GM19438 (cell line): ENCODE data around the gene MAGEA8.
A peak's percentile ranks its signal among the peaks of the same experiment; 100 is the strongest.
"Not testable (repeated sequence)": the region's sequence is repeated elsewhere in the genome, so short reads cannot be mapped to it uniquely, and the experiment has no call there.

Source experiments
- ATAC-seq: cut with Tn5 transposase; IDR thresholded peaks from one replicate; pipeline ENCODE4 v1.9.1; 2021; ENCODE audit warnings: low read depth; ENCODE audit not compliant: unreplicated experiment

MAGEA8 gene, protein sequence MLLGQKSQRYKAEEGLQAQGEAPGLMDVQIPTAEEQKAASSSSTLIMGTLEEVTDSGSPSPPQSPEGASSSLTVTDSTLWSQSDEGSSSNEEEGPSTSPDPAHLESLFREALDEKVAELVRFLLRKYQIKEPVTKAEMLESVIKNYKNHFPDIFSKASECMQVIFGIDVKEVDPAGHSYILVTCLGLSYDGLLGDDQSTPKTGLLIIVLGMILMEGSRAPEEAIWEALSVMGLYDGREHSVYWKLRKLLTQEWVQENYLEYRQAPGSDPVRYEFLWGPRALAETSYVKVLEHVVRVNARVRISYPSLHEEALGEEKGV

DNA sequence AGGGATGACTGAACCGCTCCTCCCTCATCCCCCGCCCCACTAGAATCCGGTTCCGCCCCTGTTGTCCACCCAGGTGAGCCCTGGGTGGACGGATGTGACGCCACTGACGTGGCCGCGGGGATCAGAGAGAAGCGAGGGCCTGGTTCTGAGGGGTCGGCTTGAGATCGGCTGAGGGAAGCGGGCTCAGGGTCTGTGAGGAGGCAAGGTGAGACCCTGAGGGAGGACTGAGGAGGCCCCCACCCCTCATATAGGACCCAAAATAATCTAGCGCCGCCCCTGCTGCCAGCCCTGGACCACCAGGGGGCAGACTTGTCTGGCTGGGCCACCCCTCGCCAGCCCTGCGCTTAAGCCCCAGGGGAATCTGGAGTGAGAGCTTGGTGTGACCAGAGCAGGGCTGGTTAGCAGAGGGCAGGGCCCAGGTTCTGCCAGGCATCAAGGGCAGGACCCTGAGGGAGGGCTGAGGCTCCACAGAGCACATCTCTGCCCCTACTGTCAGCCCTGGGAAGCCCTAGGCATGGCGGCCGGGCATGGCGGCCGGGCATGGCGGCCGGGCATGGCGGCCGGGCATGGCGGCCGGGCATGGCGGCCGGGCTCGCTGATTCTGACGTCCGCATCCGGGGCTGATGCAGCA is at the start of gene MAGEA8:
MAGEA8 (plus strand) TSS at position 103 of the 631 bp plus-strand sequence. CDS start 3,090 bp downstream, outside the sequence.
- no peak for ATAC-seq

DNA sequence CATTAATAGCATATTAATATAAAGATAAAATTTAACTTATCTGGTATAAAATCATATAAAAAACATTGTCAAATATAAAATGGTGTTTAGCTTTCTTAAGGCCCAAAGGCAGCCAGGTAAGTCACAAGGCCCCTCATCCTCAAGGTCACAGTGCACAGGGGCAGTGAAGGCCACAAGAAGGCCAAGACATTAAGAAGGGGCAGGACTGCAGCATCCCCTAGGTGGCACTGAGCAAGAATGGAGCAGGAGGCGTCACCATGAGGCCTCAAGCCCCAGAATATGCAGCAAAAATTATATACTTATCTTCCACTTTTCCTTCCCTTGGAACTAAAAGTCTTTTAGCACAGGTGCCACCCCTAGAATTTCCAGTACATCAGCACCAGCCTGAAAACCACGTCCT is 49.5 kb upstream of the MAGEA8 start:
- no peak for ATAC-seq

DNA sequence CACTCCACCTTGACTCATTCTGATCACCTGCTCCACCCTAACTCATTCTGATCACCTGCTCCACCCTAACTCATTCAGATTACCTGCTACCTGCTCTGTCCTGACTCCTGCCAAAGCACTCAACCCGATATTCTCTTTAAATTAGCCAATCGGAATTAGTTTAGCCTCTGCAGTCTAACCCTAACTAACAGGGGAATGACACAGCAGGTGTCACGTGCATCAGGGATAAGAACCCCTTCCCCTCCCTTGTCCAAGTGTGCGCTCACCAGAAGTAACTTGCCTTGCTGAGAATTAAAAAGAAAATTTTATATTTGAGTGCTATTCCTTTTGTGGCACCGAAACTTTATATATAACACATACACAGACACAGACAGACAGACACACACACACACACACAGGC is 44.3 kb upstream of the MAGEA8 start:
- ATAC-seq, result not testable (repeated sequence)

DNA sequence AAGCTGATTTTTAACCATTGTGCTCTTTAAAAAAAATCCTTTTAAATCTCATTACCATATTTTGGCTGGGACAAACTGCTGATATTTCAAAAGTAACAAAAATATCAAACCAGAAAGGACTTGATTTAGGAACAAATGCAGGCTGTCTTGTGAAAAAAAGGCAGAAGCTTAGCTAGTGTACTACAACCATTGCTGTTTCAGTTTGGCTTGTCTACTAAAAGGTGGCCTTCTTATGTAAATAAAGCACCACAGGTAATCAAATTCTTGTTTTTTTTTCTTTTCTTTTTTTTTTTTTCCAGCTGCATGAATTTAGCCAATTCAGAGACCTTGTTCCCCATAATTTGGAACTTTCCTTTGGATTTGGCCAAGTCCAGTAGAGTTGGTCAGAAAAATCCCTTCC is 43.8 kb upstream of the MAGEA8 start:
- ATAC-seq, result no peak

GRCh38 chrX:149837639-149838038 is 43.3 kb upstream of the MAGEA8 start:
- no peak for ATAC-seq

DNA sequence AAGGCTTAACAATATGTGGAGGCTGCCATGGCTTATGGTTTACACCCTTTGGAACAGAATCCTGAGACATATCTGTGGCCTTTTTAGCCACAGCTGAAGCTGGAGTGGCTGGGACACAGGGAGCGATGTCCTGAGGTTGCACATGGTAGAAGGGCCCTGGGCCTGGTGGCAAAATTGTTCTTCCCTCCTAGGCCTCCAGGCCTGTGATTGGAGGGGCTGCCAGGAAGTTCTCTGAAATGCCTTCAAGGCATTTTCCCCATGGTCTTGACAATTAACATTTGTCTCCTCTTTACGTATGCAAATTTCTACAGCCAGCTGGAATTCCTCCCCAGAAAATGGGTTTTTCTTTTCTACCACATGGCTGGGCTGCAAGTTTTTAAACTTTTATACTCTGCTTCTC is 39.1 kb upstream of the MAGEA8 start:
- no peak for ATAC-seq

DNA sequence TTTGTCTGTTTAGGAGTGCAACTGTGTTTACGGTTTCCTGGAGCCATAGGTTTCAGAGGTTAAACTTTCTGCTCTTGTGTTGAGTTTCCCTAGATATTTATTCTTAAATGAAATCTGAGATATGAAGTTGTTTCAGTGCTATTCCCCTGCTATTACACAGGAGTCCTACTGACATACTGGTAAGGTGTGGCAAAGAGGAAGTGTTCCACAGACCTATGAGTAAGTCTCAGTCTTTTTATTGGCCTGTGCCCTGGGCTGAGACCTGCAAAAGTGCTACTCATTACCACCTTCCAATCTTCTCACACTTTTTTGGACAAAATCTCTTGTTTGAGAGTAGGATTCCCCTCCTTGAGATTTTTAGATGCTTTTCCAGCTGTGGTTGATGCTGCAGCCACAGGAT is 35.6 kb upstream of the MAGEA8 start:
- no peak for ATAC-seq

DNA sequence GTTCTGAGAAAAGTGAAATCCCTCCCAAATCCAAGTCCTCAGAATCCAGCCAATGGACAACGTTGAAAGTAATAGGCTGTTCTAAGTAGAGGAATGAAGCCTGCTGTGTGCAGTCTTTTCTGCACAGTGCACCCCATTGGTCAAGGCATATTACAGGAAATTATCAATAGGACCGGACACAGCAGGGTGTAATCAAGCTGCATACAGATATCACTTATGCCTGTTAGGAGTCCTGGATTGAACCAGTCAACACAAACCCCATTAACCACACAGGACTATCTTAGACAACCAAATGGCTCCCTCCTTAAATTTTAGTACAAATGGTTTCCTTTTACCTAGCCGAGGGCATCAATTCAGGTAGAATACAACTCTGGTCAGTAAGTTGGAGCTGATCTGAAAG is 34.2 kb upstream of the MAGEA8 start:
- no peak for ATAC-seq

DNA sequence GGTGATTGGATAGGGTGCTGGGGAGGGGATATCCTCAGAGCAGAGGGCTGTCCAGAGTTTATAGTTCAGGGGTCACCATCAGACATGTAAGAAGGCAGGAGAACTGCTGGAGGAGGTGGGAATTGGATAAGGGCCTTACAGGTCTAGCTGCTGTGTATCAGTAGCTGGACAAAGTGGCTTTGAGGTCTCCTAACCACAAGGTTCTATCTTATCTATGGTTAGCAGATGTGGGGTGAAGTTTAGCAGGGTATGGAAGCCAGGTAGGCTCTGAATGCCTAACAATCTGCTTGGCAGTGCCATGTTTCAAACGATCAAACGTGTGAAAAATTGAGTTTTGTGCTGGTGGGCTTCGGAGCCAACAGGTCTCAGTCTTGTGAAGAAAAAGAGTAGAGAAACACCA is 32.1 kb upstream of the MAGEA8 start:
- no peak for ATAC-seq

- no peak for ATAC-seq
Measured at GRCh38 chrX:149849787-149850186, 31.2 kb upstream of the MAGEA8 start.

GRCh38 chrX:149851864-149852263 is 29.1 kb upstream of the MAGEA8 start:
- ATAC-seq, result no peak

- ATAC-seq, result no peak
Measured at GRCh38 chrX:149853925-149854324, 27.1 kb upstream of the MAGEA8 start.

GRCh38 chrX:149858592-149858991 is 22.4 kb upstream of the MAGEA8 start:
- no peak for ATAC-seq

GRCh38 chrX:149860445-149860844 is 20.5 kb upstream of the MAGEA8 start:
- ATAC-seq, result no peak

DNA sequence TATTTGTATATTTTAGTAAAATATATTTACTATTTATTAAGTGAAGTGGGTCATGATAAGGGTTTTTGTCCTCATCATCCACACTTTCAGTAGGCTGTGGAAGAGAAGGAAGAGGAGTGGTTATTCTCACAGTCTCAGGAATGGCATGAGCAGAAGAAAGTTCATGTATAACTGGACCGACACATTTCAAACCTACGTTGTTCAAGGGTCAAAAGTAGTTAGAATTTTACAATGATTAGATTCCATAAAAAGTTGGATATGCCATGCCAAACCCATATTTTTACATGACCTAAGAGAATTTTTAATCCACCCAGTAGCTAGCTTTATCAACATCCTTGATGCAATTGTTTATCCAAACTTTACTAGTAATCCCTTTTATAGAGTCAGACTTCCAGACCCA is 15.6 kb upstream of the MAGEA8 start:
- no peak for ATAC-seq

DNA sequence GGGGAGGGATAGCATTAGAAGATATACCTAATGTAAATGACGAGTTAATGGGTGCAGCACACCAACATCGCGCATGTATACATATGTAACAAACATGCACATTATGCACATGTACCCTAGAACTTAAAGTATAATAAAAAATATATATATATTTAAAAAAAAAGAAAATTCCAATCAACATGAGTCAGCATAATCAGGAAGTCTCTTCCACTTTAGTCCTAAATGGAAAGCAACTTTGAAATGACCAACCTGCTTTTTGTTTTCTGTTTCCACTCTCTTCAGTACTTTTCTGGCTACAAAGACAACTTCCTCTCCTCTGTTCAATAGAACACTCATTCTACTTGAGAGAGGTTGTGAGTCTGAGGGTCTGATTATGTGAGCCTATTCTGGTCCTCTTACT is 13.5 kb upstream of the MAGEA8 start:
- ATAC-seq, result no peak

DNA sequence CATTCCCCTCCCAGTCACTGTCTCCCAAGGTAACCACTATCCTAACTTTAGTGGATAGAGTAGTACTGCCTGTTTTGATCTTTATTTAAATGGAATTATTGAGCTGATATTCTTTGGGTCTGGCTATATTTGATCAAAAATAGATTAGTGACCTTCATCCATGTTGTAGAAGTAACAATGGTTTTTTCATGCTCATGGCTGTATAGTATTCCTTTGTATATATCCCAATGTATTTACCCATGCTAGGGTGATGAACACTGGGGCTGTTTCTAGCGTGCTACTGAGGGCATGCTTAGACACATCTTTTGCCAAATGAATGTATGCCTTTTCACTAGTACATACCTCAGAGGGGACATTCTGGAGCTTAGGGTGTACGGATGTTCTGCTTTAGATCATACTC is 10.1 kb upstream of the MAGEA8 start:
- no peak for ATAC-seq

DNA sequence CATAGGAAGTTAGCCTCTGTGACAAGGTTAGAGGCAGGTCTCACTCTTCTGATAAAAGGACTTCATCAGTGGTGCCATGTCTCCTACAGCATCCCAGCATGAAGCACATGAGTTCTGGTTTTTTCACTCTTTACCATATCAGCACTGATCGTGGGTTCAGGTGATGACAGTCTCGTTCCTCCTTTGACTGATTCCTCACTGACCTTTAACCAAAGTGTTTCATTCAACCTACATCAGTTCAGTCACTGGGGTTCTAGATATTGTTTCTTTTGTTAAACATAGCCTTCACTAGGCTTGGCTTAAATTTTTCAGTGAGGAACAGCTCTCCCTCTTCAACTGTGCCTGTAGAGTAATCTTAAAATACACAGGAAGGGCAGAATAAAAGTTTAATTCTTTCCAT is 9.6 kb upstream of the MAGEA8 start:
- no peak for ATAC-seq

DNA sequence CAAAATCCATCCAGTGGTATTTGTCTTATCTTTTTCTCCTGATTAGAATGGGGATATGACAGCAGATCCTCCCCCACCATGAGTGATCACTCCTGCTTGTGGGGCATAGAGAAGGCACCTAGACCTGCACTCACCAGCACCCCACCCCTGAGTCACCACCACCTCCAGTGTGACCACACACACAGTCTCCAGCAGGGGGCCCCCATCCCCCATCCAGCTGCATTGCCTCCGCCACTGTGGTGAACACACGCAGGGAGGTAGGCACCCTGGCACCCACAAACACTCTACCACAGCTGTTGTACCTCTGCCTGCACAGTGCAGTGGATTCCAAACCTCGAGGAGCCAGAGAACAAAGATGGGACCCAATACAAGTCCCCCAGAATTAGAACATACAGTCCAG is 9.0 kb upstream of the MAGEA8 start:
- ATAC-seq, result peak; percentile 97

DNA sequence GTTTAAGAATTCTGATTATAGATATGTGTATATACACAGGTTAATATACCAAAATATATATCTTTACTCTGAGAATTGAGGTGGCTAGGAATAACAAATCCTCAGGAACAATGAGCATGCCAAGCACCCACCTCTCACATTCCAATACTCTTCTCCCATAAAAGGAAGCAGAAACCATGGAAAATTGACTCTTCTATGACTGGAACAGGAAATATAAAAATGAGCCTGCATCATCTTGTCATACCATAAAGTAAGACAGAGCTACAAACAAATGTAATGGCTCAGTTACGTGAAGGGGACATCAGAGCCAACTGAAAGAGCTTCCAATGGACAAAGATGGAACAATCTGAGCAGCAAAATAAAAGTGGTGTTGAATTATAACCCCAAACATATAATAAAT is 3.8 kb upstream of the MAGEA8 start:
- no peak for ATAC-seq

DNA sequence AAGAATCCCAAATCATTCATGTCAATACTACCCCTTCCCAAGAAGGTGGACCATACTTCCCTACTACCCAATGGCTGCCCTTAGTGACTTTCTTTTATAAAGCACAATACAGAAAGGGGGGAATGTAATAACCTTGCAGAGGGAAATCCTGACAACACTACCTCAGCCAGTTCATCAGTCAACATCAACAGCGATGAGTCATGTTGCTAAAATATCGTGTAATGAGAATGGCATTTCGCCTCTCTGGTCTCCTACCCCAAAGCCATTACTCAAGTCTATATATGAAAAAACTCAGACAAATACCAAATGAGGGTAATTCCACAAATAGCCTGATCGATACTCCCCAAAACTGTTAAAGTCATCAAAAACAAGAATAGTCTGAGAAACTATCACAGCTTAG is 3.3 kb upstream of the MAGEA8 start:
- ATAC-seq, result no peak

- not testable (repeated sequence) for ATAC-seq
Measured at GRCh38 chrX:149890828-149891227, 9.8 kb downstream of the MAGEA8 start.
